ENCODE results near the gene OXTR. TPM values are rescaled to one million over a fixed set of nuclear protein-coding genes. Genes with fewer than 3 reads are reported as not detected.

Gene OXTR
- 1.5 and 2.6 TPM in 2 replicates for total RNA-seq (2014; rRNA removed; shearing (Covaris generic))
- 1.5 and 2.3 TPM in 2 replicates for polyA plus RNA-seq (2015; cell fraction: cytosol; rRNA removed)
- 3.2 and 4.1 TPM in 2 replicates for polyA plus RNA-seq (2015; cell fraction: nucleus; rRNA removed)

DNA sequence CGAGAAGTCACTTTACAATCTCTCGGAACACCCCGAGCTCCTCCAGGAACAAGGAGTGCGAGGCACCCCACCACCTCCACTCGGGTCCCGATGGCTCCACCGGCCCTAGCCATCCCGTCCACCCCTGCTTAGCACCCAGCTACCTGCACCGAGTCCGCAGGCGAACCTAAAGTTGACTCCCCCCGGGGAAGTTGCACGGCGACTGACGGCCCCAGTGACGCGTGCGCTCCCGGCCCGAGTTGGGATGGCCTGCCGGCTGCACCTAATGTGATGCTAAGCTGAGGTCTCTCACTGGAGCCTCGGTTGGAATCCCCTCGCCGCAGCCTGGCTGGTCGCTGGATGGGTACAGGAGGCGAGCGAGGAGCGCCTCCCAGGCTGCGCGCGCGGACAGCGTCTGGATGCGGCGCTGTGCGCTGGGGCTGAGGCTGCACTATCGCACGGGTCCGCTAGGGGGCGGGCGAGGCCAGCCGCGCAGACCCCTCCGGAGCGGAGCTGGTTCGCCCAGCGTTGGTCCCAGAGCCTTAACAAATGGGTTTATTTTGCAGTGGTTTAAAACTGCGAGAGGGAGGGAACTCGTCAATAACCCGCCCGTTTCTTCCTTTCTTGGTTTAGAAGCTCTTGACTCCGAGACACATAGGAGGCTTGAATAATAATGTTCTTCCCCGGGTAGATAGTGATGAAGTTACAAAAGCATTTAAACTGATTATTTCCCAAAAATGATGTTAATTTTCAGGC is at the start of gene OXTR:
OXTR (minus strand) TSS at position 526 of the 735 bp plus-strand sequence. CDS start 1,426 bp downstream, outside the sequence.
- peak; percentile 76 for DNase-seq (ENCODE audit: low read depth)

DNA sequence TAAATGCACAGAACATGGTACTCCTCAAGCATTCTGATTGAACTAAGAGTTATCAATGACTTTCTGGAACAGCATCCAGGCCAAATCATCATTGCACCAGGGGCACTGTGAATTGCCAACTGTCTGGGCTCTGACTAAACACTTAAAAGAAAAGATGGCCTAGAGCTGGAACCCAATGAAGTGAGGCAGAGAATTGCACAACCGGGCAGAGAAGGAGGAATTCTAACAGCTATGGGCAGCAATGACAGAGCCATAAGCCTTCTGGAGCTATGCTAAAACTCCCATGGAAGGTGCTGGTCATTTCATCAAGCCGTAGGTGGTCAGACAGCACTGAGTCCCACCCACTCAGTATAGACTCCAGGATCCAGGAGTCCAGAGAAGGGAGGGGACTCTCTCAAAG is 48.1 kb upstream of the OXTR start:
- DNase-seq (ENCODE audit: low read depth) = no peak

GRCh38 chr3:8816106-8816505 is 46.7 kb upstream of the OXTR start:
- no peak for DNase-seq (ENCODE audit: low read depth)

DNA sequence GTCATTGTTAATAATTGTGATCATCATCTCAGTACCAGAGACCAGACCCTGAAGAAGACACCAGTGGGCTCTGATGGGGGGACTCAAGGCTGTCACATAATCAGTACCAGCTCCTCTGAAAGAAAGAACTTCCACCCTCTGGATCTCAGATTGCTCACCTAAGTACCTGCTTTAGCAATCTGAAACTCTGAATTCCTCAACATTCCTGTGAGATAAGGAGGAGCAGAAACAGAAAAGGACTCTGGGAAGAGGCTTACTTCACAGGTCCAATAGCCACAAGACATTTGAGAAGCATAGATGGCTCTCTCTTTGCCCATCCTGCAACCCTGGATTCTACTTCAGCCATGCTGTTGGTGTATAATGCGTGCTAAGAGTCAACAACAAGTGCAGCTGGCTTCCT is 44.0 kb upstream of the OXTR start:
- no peak for DNase-seq (ENCODE audit: low read depth)

DNA sequence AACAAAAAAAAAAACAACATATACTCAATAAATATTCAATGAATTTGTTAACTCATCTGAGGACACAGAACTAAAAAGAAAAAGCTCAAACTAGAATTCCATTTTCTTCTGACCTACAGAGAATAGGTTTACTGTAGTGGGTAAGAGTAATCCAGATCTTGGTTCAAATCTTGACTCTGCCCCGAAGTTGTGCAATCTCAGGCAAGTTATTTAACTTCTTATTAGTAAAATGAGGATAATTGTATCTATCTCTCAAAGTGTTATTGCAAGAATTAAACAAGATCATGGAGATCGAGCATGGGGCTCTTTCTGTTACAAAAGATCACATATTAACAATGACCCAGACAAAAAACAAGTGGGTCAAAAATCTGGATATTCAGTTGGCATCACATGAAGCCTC is 41.1 kb upstream of the OXTR start:
- DNase-seq (ENCODE audit: low read depth) = no peak

DNA sequence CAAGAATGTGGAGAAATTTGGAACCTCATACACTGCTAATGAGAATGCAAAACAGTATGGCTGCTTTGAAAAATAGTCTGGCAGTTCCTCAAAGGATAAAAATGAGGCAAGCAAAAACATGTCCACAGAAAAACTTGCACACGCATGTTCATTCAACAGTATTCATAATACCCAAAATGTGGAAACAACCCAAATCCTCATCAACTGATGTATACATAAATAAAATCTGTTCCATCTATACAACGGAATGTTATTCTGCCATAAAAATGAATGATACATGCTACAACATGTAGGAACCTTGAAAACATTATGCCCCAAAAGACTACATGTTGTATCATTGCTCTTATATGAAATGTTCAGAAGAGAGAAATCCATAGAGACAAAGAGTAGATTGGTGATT is 36.4 kb upstream of the OXTR start:
- no peak for DNase-seq (ENCODE audit: low read depth)

DNA sequence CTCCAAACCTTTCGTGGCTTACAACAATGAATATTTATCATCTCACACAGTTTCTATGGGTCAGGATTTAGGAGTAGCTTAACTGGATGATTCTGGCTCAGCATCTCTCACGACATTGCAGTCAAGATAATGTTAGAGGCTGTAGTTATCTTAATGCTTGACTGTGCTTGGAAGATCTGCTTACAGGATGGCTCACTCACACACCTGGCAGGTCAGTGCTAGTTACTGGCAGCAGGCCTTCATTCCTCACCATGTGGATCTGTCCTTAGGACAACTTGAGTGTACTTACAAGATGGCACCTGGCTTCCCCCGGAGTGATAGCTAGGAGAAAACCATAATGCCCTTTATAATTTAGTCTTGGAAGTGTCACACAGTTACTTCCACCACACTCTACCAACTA is 32.8 kb upstream of the OXTR start:
- no peak for DNase-seq (ENCODE audit: low read depth)

GRCh38 chr3:8800016-8800415 is 30.6 kb upstream of the OXTR start:
- DNase-seq (ENCODE audit: low read depth) = no peak

DNA sequence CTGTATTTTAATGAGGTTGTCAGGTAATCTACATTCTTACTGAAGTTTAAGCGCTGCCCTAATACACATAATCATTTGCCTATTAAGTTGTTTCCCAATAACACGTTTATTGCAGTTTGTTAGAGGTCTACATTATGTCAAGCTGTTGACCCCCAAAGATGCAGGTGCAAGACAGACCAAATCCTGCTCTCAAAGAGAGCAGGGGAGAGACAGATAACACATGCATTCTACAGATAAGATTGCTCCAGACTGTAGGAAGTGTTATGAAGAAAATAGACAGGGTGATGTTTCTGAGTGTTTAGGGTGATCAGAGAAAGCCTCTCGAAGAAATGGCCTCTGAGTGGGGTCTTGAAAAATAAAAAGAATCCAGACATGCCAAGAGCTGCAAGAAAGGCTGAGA is 24.8 kb upstream of the OXTR start:
- no peak for DNase-seq (ENCODE audit: low read depth)

DNA sequence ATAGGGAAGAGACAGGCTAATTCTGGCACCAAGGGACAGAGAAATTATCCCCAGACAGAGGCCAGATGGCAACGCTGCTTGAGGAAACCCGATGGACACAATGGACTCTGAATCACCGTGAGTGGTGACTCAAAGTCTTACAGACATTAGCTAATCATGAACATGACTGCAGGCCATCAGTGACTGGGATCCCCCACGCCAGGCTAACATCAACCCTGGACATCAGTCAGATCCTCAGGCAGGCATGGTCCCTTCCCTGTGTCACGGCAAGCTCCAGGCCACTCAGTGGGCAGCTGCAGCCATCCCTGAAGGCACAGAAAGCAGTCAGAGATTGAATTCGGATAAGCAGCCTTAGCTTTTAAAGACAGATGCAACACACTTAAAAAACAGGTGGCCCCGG is 23.8 kb upstream of the OXTR start:
- peak; percentile 59 for DNase-seq (ENCODE audit: low read depth)

DNA sequence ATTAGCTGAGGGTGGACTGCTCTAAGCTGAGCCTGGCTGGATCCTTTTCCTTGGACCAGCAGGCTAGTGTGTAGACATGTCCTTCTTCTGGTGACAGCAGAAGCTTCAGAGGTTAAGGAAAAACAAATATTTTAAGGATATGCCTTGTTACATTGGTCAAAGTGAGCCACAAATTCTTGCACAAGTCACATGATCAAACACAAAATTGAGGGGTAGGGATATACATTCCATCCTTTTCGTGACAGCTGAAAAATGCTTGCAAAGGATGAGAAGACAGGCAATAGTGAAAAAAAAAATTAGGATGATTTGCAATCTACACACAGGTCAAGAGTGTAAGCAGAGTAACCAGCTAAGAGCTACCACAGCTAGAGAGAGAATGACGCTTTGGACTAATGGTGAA is 21.1 kb upstream of the OXTR start:
- no peak for DNase-seq (ENCODE audit: low read depth)

- no peak for DNase-seq (ENCODE audit: low read depth)
Observed at GRCh38 chr3:8784676-8785435, 15.4 kb upstream of the OXTR start.

GRCh38 chr3:8780279-8780678 is 10.9 kb upstream of the OXTR start:
- DNase-seq (ENCODE audit: low read depth) = no peak

GRCh38 chr3:8778475-8778874 is 9.1 kb upstream of the OXTR start:
- DNase-seq (ENCODE audit: low read depth) = no peak

DNA sequence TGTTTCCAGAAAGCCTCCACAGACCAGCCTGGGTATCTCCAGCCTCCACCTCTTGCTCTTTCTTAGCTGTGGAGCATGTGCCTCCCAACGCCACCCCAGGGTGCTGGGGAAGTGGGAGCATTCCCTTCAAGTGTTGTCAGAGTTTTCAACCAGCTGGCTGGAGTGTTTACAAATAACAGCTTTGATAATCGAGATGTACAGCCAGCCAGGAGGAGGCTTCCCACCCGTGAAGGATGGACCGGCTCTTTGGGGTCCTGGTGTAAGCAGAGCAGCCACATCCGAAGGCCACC is 8.5 kb upstream of the OXTR start:
- DNase-seq (ENCODE audit: low read depth) = no peak

DNA sequence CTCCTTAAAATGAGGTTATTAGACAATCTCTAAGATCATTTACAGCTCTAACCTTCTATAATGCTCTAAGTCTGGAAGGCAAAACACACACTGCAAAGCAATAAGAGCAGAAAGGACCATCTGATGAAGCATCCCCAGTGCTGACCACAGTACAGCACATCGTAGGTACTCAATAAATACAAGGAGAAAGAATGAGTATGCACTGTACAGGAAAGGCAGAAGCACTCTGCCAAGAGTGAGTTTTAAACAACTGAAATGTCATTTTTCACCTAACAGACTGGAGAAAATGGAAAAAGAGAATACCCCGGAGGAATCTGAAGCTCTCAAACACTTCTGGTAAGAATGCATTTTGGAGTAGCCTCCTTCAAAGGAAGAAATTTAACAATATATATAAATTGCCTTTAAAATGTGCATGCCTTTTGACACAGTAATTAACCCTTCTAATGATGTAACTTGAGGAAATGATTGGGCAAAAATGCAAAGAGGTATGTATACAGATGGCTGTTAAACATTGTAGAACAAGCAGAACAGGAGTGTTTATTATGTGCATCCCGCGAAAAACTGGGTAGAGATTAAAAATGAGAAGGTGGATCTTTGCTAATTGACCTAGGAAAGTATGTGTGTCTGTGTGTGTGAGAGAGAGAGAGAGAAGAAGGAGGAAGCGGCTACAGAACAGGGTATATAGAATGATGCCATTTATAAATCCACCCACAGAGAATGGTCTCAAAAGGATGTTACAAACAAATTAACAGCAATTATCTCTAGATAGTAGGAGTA is 8.0 kb upstream of the OXTR start:
- no peak for DNase-seq (ENCODE audit: low read depth)

GRCh38 chr3:8776406-8776805 is 7.0 kb upstream of the OXTR start:
- DNase-seq (ENCODE audit: low read depth) = no peak

DNA sequence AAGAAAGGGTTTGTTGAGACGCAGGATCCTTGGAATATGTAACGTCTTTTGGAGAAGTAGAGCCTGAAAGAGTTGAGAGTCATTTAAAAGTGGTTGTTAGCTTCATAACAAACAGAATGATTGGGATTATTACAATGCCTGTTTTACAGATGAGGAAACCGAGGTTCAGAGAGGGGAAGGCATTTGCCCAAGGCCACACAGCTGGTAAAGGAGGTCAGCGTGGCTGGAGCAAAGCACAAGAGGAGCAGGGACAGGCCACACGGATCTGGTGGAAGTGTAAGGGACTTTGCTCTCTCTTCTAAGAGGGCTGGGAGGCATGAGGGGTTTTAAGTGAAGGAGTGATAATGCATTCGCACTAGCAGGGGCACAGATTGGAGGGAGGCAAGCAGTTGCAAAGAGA is 6.2 kb upstream of the OXTR start:
- DNase-seq (ENCODE audit: low read depth) = no peak

- no peak for DNase-seq (ENCODE audit: low read depth)
Observed at GRCh38 chr3:8775181-8775580, 5.8 kb upstream of the OXTR start.

DNA sequence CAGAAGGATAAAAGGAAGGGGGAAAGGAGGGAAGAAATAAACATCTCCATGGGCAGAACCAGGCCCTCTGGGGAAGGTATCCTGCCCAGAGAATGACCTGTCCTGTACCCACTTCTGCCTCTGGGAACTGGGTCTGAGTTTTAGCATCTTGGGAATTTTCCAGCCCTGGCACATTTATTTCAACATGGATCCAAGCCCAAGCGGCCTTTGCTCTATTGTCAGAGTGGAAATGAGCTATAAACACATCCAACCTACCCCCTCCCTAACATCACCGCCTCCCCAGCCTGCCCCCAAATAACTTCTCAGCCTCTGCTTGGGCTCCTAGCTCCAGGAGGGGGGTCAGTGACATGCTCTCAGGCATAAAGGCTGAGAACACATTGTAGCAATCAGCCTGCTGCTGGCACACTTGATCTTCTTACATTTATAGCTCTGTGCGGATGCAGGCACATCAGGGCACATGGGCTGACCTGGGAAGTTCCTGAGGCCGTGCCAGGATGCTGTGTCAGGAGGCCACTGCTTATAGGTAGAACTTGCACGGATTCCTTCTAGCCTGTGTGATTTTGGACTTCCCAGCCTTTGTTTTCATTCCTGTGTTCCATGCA is 4.6 kb upstream of the OXTR start:
- DNase-seq (ENCODE audit: low read depth) = no peak

GRCh38 chr3:8768364-8769087 is 887 bp downstream of the OXTR start:
- no peak for DNase-seq (ENCODE audit: low read depth)
